CD14-positive monocyte (primary cell): Measurements from ENCODE around the gene TINAGL1. TPM values are rescaled to one million over a fixed set of nuclear protein-coding genes. Genes with fewer than 3 reads are reported as not detected.

Experiments used
- DNase-seq, 3 donors: peaks; one replicate each; pipeline ENCODE4 v3.0.0-alpha.2; 2011 to 2022
- H2AFZ ChIP-seq: 2 replicates; pipeline ENCODE4 v1.6.0; 2012; ENCODE audit warnings: mild to moderate bottlenecking, low read depth, low read length, inconsistent platforms; ENCODE audit not compliant: insufficient read depth, poor library complexity, severe bottlenecking
- H3K27ac ChIP-seq, 2 donors: 1 replicate in 1 of 2; 2 replicates in 1 of 2; pipeline ENCODE4 v1.5.1; 2012 to 2013; ENCODE audit warnings: low read length in 2 of 2, control low read depth in 1 of 2, inconsistent platforms in 1 of 2, low read depth in 1 of 2, mild to moderate bottlenecking in 1 of 2
- H3K27me3 ChIP-seq, 2 donors: one replicate each; pipeline versions ENCODE4 v1.6.0 to v1.6.1; 2011 to 2013; ENCODE audit warnings: low read length in 2 of 2; ENCODE audit not compliant: control insufficient read depth in 2 of 2, insufficient read depth in 2 of 2
- H3K36me3 ChIP-seq, 2 donors: replicated peaks in 1 of 2; 1 replicate in 1 of 2; 2 replicates in 1 of 2; pipeline versions ENCODE4 v1.5.1 to v1.6.1; 2012 to 2013; ENCODE audit warnings: low read length in 2 of 2, control low read depth in 1 of 2, inconsistent platforms in 1 of 2, mild to moderate bottlenecking in 1 of 2; ENCODE audit not compliant: insufficient read depth in 2 of 2, control insufficient read depth in 1 of 2
- H3K4me1 ChIP-seq, 2 donors: 1 replicate in 1 of 2; 2 replicates in 1 of 2; pipeline versions ENCODE4 v1.5.1 to v1.6.1; 2012 to 2013; ENCODE audit warnings: low read length in 2 of 2, control low read depth in 1 of 2, inconsistent platforms in 1 of 2, mild to moderate bottlenecking in 1 of 2, moderate library complexity in 1 of 2; ENCODE audit not compliant: insufficient read depth in 2 of 2, control insufficient read depth in 1 of 2
- H3K4me2 ChIP-seq: replicated peaks from 2 replicates; pipeline ENCODE3; 2012; ENCODE audit warnings: low read length, moderate library complexity, mild to moderate bottlenecking; ENCODE audit not compliant: poor library complexity, severe bottlenecking; ENCODE audit errors: extremely low read depth
- H3K4me3 ChIP-seq, 3 experiments: fragments of 200-600 bp in 1 of 3; sonication (generic) in 1 of 3; replicated peaks in 1 of 3; 1 replicate in 2 of 3; 2 replicates in 1 of 3; pipeline ENCODE4 v1.5.1; 2011 to 2013; ENCODE audit warnings: low read length in 3 of 3, mild to moderate bottlenecking in 3 of 3, control low read depth in 2 of 3, low read depth in 2 of 3, inconsistent platforms in 1 of 3, moderate library complexity in 1 of 3
- H3K79me2 ChIP-seq: 2 replicates; pipeline ENCODE4 v1.6.0; 2012; ENCODE audit warnings: mild to moderate bottlenecking, control low read depth, inconsistent platforms, low read length, moderate library complexity; ENCODE audit not compliant: insufficient read depth
- H3K9ac ChIP-seq: 2 replicates; pipeline ENCODE4 v1.6.0; 2017; ENCODE audit warnings: low read length, mild to moderate bottlenecking; ENCODE audit not compliant: insufficient read depth, poor library complexity, severe bottlenecking
- H3K9me3 ChIP-seq, 2 donors: replicated peaks in 1 of 2; 1 replicate in 1 of 2; 2 replicates in 1 of 2; pipeline versions ENCODE4 v1.5.1 to v1.6.1; 2012 to 2013; ENCODE audit warnings: low read length in 2 of 2, control low read depth in 1 of 2; ENCODE audit not compliant: control insufficient read depth in 1 of 2, insufficient read depth in 1 of 2
- H4K20me1 ChIP-seq: 2 replicates; pipeline ENCODE4 v1.6.0; 2012; ENCODE audit warnings: mild to moderate bottlenecking, low read length, control low read depth, moderate library complexity; ENCODE audit not compliant: insufficient read depth
- H3K27ac Mint-ChIP-seq, 7 donors: one replicate each; pipeline ENCODE4 v1.8.0; 2020; ENCODE audit warnings: mild to moderate bottlenecking in 7 of 7, mixed read lengths in 7 of 7, moderate library complexity in 6 of 7, inconsistent platforms in 2 of 7
- H3K27me3 Mint-ChIP-seq, 3 donors: one replicate each; pipeline ENCODE4 v1.8.0; 2021 to 2022; ENCODE audit warnings: low read depth in 3 of 3, mild to moderate bottlenecking in 3 of 3, mixed read lengths in 3 of 3, moderate library complexity in 3 of 3, inconsistent platforms in 1 of 3
- H3K36me3 Mint-ChIP-seq, 2 donors: one replicate each; pipeline ENCODE4 v1.8.0; 2020; ENCODE audit warnings: mixed read lengths in 2 of 2, inconsistent platforms in 1 of 2, mild to moderate bottlenecking in 1 of 2
- H3K4me1 Mint-ChIP-seq: one replicate; pipeline ENCODE4 v1.8.0; 2020; ENCODE audit warnings: mild to moderate bottlenecking, mixed read lengths
- H3K4me3 Mint-ChIP-seq, 2 donors: one replicate each; pipeline ENCODE4 v1.8.0; 2020; ENCODE audit warnings: mild to moderate bottlenecking in 2 of 2, mixed read lengths in 2 of 2, moderate library complexity in 1 of 2
- H3K9me3 Mint-ChIP-seq, 7 donors: one replicate each; pipeline ENCODE4 v1.8.0; 2020 to 2022; ENCODE audit warnings: mixed read lengths in 7 of 7, mild to moderate bottlenecking in 6 of 7, moderate library complexity in 6 of 7, inconsistent platforms in 2 of 7
- CTCF ChIP-seq: fragments of 200-600 bp; IDR thresholded peaks from one replicate; pipeline ENCODE4 v1.8.0; 2022; ENCODE audit warnings: antibody characterized with exemption, mild to moderate bottlenecking
- WGBS: methylation state at CpG from one replicate; pipeline ENCODE4 v1.1.5; 2013; ENCODE audit warnings: missing lambda C conversion rate; ENCODE audit not compliant: insufficient coverage; 5-methylcytosine and 5-hydroxymethylcytosine counted together
- intact Hi-C, 2 donors: fragments of 100-400 bp; cut with micrococcal nuclease; formaldehyde crosslinking; loops; one replicate each; pipeline versions ENCODE4 v1.15.0 to v1.15.1; 2023
- polyA plus RNA-seq, 3 donors: library from polyadenylated mRNA; depleted of rRNA in 1 of 3; unstranded in 2 of 3; stranded (reverse) in 1 of 3; fragments of 300-500 nt in 2 of 3; fragments of >200 nt in 1 of 3; fragmentation: Illumina TruSeq in 2 of 3; gene quantifications; 1 replicate in 2 of 3; 2 replicates in 1 of 3; pipeline ENCODE4 v1.2.3, GENCODE V29; 2012 to 2021

The TINAGL1 gene
- polyA plus RNA-seq, 3 donors: 0.07 TPM; not detected in 2

GRCh38 chr1:31614414-31615005 lies 38.2 kb downstream of the TINAGL1 start:
- no peak overlapping the region for H3K4me3 Mint-ChIP-seq
- H3K36me3 Mint-ChIP-seq: peaks cover 0 to 2% of the 10 kb centered on the region in 2 donors
- Histone ChIP-seq H3K4me3 (no peak overlapping the region), H3K36me3 (no peaks in the 10 kb centered on the region), H3K9ac (no peak overlapping the region), H3K27me3 (peaks cover 7 to 32% of the 10 kb centered on the region in 2 donors), H3K4me1 (peaks cover 5 to 8% of the 10 kb centered on the region in 2 donors), H3K79me2 (no peaks in the 10 kb centered on the region), H4K20me1 (no peaks in the 10 kb centered on the region), H3K4me2 (no peak overlapping the region), H3K27ac (no peak overlapping the region), H2AFZ (no peak overlapping the region), H3K9me3 (no peaks in the 10 kb centered on the region)
- intact Hi-C loops: loop anchor here in 1 of 2 donors (5.0 kb wide), 1 partner anchor 52 kb away; no protein-coding TSS in a partner anchor
- WGBS: 95% methylated on average over 7 of the region's 8 CpGs
- no peak for DNase-seq
- H3K27ac Mint-ChIP-seq: peak overlapping the region in 1 of 7 donors; percentile 66
- peaks cover 0 to 6% (median 3%) of the 10 kb centered on the region in 7 donors for H3K9me3 Mint-ChIP-seq
- H3K27me3 Mint-ChIP-seq: peaks cover 22 to 38% (median 37%) of the 10 kb centered on the region in 3 donors
- H3K4me1 Mint-ChIP-seq: peaks cover 14% of the 10 kb centered on the region
- TF ChIP-seq CTCF: no peak

- peaks cover 11% of the 10 kb centered on the region for H3K4me1 Mint-ChIP-seq
- TF ChIP-seq CTCF: no peak
- Histone ChIP-seq H3K4me2 (no peak overlapping the region), H3K9ac (no peak overlapping the region), H3K4me3 (no peak overlapping the region), H4K20me1 (no peaks in the 10 kb centered on the region), H3K4me1 (peaks cover 5 to 8% of the 10 kb centered on the region in 2 donors), H3K27me3 (peaks cover 7 to 32% of the 10 kb centered on the region in 2 donors), H3K36me3 (no peaks in the 10 kb centered on the region), H2AFZ (no peak overlapping the region), H3K9me3 (no peaks in the 10 kb centered on the region), H3K79me2 (no peaks in the 10 kb centered on the region), H3K27ac (no peak overlapping the region)
- peak overlapping the region in 1 of 7 donors; percentile 37 for H3K27ac Mint-ChIP-seq
- H3K36me3 Mint-ChIP-seq: peaks cover 0 to 2% of the 10 kb centered on the region in 2 donors
- peaks cover 0 to 6% (median 3%) of the 10 kb centered on the region in 7 donors for H3K9me3 Mint-ChIP-seq
- no peak for DNase-seq
- intact Hi-C loops: loop anchor here in 1 of 2 donors (5.0 kb wide), 1 partner anchor 53 kb away; no protein-coding TSS in a partner anchor
- 100% methylated on average over 2 of the region's 6 CpGs for WGBS
- no peak overlapping the region for H3K4me3 Mint-ChIP-seq
- peaks cover 21 to 38% (median 36%) of the 10 kb centered on the region in 3 donors for H3K27me3 Mint-ChIP-seq
These were observed 39.1 kb downstream of the TINAGL1 start for GRCh38 chr1:31615414-31615813.
